Right forelimb (tissue), 1 donor: ENCODE measurements around the gene DTWD2.
"Not testable (repeated sequence)": the region's sequence is repeated elsewhere in the genome, so short reads cannot be mapped to it uniquely, and the experiment has no call there.

Source experiments
- DNase-seq: peaks from one replicate; pipeline ENCODE4 v3.0.0-alpha.2; 2018

The DTWD2 gene

DNA sequence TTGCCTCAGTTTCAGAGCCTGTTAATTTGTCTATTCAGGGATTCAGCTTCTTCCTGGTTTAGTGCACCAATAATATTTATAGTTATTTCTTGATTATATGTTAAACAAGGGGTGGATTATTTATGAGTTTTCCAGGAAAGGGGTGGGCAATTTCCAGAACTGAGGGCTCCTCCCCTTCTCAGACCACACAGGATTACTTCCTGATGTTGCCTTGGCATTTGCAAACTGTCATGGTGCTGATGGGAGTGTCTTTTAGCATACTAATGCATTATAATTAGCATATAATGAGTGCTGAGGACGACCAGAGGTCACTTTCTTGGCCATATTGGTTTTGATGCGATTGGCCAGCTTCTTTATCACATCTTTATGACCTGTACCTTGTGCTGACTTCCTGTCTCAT, 6.2 kb upstream of the DTWD2 start:
- no peak for DNase-seq

GRCh38 chr5:118993118-118993517, 4.8 kb upstream of the DTWD2 start:
- DNase-seq: not testable (repeated sequence)

DNA sequence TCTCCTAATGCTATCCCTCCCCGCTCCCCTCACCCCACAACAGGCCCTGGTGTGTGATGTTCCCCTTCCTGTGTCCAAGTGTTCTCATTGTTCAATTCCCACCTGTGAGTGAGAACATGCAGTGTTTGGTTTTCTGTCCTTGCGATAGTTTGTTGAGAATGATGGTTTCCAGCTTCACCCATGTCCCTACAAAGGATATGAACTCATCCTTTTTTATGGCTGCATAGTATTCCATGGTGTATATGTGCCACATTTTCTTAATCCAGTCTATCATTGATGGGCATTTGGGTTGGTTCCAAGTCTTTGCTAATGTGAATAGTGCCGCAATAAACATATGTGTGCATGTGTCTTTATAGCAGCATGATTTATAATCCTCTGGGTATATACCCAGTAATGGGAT, 3.7 kb upstream of the DTWD2 start:
- not testable (repeated sequence) for DNase-seq

GRCh38 chr5:118990582-118990981, 2.2 kb upstream of the DTWD2 start:
- no peak for DNase-seq

GRCh38 chr5:118989816-118990215, 1.5 kb upstream of the DTWD2 start:
- no peak for DNase-seq

DNA sequence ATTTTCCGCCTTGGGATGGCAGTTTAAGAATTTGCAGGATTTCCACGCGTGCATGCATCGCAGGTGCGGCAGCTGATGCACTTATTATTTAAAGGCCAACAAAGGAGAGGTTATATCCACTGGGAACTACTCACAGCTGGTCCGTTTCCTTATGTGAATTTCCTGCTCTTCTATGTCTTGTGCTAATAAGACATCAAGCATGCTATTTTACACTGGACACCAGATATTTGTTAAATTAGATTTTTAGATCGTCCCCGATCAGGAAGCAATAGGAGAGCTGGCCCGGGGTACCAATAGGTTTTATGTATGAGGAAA, 476 bp upstream of the DTWD2 start:
- no peak for DNase-seq

DNA sequence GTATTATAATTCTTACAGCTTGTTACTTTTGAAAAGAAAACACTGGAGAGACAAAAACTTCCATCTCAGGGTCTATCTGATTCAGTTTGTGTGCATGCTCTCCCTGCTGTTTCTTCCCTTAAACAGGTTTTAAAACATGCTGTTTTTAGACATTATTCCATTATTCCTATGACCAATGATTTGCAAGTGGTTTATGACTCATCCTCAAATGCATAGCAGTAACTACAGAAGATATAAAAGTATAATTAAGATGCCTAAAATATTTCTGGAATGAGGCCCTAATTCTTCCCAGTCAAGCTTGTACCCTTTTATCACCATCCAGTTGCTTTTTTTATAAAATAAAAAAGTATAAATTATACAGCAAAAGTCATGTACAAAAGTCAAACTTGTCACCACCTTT, 3.7 kb downstream of the DTWD2 start:
- DNase-seq: no peak

DNA sequence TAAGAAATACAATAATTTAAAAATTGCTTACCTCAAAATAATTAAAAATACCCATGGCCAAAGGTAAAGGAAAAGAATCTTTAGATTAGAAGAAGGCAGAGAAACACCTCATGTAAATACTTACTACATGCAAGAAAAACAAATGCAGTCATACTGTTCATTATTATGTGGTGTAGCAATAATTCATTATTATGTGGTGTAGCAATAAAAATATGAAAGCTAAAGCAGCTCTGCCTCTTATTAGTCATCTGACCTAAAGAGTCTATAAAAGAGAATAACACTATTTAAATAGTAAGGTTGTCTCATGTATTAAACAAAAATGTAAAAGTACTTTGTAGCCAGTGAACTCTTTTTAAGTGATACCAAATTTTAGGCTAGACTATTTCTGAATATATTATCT, 6.6 kb downstream of the DTWD2 start:
- no peak for DNase-seq

GRCh38 chr5:118980438-118980837, 7.9 kb downstream of the DTWD2 start:
- DNase-seq: no peak

DNA sequence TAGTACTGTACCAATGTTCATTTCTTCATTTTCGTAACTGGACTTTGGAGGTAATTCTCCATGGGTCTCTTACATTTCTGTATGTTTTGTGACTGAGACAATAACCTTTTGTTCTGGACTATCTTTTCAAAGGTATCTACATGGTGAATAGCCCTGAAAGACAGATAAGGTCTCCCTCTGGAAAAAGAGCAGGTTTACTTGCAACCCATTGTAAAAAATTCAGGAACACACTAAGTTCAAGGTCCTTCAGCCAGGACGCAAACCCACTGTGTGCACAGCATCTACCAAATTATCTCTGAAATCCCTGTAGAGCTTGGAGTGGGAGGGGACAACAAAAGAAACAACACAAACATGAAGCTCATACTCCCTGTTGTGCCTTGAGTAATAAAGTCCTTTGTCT, 8.3 kb downstream of the DTWD2 start:
- no peak for DNase-seq

- not testable (repeated sequence) for DNase-seq
Observed at GRCh38 chr5:118973779-118974445, 14.4 kb downstream of the DTWD2 start.

DNA sequence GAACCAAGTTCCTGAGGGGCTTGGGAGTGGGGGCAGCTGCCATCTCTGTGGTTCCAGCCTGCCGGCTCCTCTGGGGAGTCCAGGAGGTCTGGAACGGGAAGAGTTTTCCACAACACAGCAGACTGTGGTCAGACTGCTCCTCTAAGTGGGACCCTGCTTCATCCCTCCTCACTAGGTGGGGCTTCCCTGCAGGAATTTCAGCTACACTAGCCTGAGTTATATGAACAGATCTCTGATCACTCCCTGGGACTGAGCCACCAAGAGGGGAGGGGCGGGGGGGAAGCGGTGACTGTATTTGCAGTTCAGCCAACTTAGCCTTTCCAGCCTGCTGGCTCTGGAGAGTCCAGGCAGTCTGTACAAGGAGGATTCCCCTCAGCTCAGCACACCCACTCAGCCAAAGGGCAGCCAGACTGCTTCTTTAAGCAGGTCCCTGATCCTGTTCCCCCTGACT, 19.4 kb downstream of the DTWD2 start:
- peak; percentile 61 for DNase-seq

DNA sequence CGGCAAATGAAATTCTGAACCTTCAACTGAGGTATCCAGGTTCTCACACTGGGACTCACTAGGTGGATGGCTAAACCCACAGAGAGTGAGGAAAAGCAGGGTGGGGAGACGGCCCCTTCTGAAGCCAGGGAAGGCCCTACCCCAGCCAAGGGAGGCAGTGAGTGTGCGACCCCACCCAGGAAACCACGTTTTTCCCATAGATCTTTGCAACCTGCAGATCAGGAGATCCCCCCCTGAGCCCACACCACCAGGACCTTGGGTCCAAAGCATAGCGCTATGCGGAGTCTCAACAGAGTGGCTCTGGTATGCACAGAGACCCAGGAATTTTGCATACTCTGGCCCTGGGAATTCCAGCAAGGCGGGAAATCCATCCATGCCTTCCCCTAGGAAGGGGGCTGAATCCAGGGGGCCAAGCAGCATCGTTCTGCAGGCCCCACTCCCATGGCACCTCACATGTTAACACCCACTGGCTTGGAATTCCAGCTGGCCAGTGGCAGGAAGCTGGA, 19.9 kb downstream of the DTWD2 start:
- no peak for DNase-seq

DNA sequence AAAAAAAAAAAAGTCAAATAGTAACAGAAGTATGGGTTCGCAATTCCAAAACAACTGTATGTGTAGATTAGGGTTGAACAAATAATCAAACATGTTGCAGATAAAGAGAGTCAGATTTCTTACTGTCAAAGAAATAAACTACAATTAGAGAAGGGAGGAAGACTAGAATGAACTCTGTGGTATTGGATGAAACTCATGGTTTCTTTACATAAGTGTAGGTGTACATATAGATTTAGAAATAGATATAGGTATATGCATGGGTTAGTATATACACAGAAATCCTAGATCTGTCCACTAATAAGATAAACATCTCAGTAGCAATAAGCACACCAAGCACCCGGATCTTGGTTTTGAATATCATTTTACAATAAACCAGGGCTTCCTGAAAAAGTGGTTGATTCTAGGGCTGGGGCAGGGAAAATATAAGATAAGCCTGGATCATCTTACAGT, 21.3 kb downstream of the DTWD2 start:
- no peak for DNase-seq

GRCh38 chr5:118965890-118966289, 22.5 kb downstream of the DTWD2 start:
- DNase-seq: no peak

GRCh38 chr5:118964970-118965369, 23.4 kb downstream of the DTWD2 start:
- not testable (repeated sequence) for DNase-seq

- DNase-seq: not testable (repeated sequence)
Observed at GRCh38 chr5:118964388-118964787, 24.0 kb downstream of the DTWD2 start.

DNA sequence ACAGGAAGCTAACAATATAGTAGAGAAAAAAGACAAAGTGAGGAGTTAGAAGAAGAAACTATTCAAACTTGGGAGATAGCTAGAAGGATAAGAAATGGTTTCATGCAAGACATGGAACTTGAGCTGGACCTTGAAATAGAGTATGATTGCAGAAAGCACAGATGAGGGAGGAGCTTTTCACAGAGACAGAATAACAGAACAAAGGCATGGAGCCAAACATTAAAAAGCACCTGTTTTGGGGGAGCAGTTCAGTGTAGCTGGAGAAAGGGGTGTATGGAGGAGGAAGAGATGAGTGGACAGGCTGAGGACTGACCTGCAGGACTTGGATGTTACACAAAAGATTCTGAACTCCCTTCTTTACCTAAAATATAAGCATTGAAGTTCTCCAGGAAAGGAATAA, 25.2 kb downstream of the DTWD2 start:
- DNase-seq: no peak

GRCh38 chr5:118960557-118960956, 27.8 kb downstream of the DTWD2 start:
- DNase-seq: no peak

- DNase-seq: no peak
Observed at GRCh38 chr5:118956727-118957126, 31.6 kb downstream of the DTWD2 start.

DNA sequence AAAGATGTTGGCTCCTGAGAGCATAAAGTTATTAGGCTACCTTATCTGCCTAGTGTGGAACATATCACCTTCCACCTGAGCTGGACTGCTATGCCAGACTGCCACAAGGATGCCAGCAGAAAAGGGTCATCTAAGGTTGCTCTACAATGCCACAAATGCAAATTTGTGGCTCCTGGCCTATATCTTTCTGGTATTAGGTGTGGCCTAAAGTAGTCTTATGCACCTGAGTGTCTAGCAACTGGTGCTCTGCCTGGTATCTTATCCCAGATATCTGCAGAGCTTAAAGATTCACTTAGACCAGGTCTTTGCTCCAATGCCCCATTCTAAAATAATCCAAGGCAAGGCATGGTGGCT, 34.7 kb downstream of the DTWD2 start:
- DNase-seq: no peak

- no peak for DNase-seq
Observed at GRCh38 chr5:118952992-118953651, 35.2 kb downstream of the DTWD2 start.

DNA sequence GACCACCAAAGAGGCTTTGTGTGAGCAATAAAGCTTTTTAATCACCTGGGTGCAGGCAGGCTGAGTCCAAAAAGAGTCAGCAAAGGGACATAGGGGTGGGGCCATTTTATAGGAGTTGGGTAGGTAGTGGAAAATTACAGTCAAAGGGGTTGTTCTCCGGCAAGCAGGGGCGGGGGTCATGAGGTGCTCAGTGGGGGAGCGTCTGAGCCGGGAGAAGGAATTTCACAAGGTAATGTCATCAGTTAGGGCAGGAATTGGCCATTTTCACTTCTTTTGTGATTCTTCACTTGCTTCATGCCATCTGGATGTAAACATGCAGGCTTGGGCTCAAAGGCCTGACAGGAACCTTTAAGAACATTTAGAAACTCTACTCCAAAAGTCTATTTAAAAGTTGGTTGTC, 36.0 kb downstream of the DTWD2 start:
- DNase-seq: not testable (repeated sequence)

- DNase-seq: not testable (repeated sequence)
Observed at GRCh38 chr5:118950354-118950753, 38.0 kb downstream of the DTWD2 start.
